H9 (cell line): ENCODE data around the gene NUP214. TPM values are rescaled to one million over a fixed set of nuclear protein-coding genes. Genes with fewer than 3 reads are reported as not detected.

Source experiments
- DNase-seq: peaks from one replicate; pipeline ENCODE4 v3.0.0-alpha.2; 2017
- H2AFZ ChIP-seq: one replicate; pipeline ENCODE4 v1.6.1; 2013; ENCODE audit warnings: mild to moderate bottlenecking, low read length, control low read depth, moderate library complexity
- H2AK5ac ChIP-seq: 2 replicates; pipeline ENCODE4 v1.6.1; 2013; ENCODE audit warnings: low read length, control low read depth, mixed read lengths; ENCODE audit not compliant: insufficient read length
- H2BK120ac ChIP-seq: one replicate; pipeline ENCODE4 v1.6.1; 2013; ENCODE audit warnings: low read depth, mild to moderate bottlenecking, low read length, control low read depth, inconsistent platforms; ENCODE audit not compliant: poor library complexity, severe bottlenecking
- H2BK12ac ChIP-seq: 2 replicates; pipeline ENCODE4 v1.6.1; 2013; ENCODE audit warnings: low read length, control low read depth, mixed read lengths, low read depth; ENCODE audit not compliant: insufficient read length
- H2BK15ac ChIP-seq: 2 replicates; pipeline ENCODE4 v1.6.1; 2013; ENCODE audit warnings: low read depth, low read length, control low read depth
- H2BK20ac ChIP-seq: one replicate; pipeline ENCODE4 v1.6.1; 2013; ENCODE audit warnings: low read depth, mild to moderate bottlenecking, low read length, control low read depth, inconsistent platforms; ENCODE audit not compliant: poor library complexity, severe bottlenecking
- H2BK5ac ChIP-seq: 2 replicates; pipeline ENCODE4 v1.6.1; 2013; ENCODE audit warnings: low read length, control low read depth, mixed read lengths; ENCODE audit not compliant: insufficient read length
- H3K14ac ChIP-seq: 2 replicates; pipeline ENCODE4 v1.6.1; 2013; ENCODE audit warnings: low read length, control low read depth; ENCODE audit not compliant: insufficient read depth
- H3K18ac ChIP-seq: 2 replicates; pipeline ENCODE4 v1.6.1; 2013; ENCODE audit warnings: low read depth, mild to moderate bottlenecking, mixed read lengths, low read length, control low read depth; ENCODE audit not compliant: insufficient read length
- H3K23ac ChIP-seq: 2 replicates; pipeline ENCODE4 v1.6.1; 2013; ENCODE audit warnings: low read length, control low read depth, mixed read lengths, low read depth; ENCODE audit not compliant: insufficient read length
- H3K23me2 ChIP-seq: 2 replicates; pipeline ENCODE4 v1.6.1; 2013; ENCODE audit warnings: low read depth, mild to moderate bottlenecking, mixed read lengths, low read length, control low read depth; ENCODE audit not compliant: insufficient read length, poor library complexity, severe bottlenecking
- H3K27ac ChIP-seq: 2 replicates; pipeline ENCODE4 v1.5.1; 2013; ENCODE audit warnings: low read length, control low read depth, mixed read lengths, low read depth; ENCODE audit not compliant: insufficient read length
- H3K27me3 ChIP-seq: 2 replicates; pipeline ENCODE4 v1.6.1; 2013; ENCODE audit warnings: low read length, control low read depth, inconsistent platforms; ENCODE audit not compliant: insufficient read depth
- H3K4ac ChIP-seq: 2 replicates; pipeline ENCODE4 v1.6.1; 2013; ENCODE audit warnings: low read depth, mild to moderate bottlenecking, control low read depth, inconsistent platforms, low read length, moderate library complexity
- H3K4me1 ChIP-seq: 2 replicates; pipeline ENCODE4 v1.6.1; 2013; ENCODE audit warnings: low read length, control low read depth, inconsistent platforms; ENCODE audit not compliant: insufficient read depth
- H3K4me2 ChIP-seq: 2 replicates; pipeline ENCODE4 v1.6.1; 2013; ENCODE audit warnings: low read length, control low read depth, mixed read lengths; ENCODE audit not compliant: insufficient read length, insufficient read depth
- H3K56ac ChIP-seq: 2 replicates; pipeline ENCODE4 v1.6.1; 2013; ENCODE audit warnings: low read depth, mild to moderate bottlenecking, mixed read lengths, low read length, control low read depth; ENCODE audit not compliant: insufficient read length
- H3K79me1 ChIP-seq: 2 replicates; pipeline ENCODE4 v1.6.1; 2013; ENCODE audit warnings: low read depth, mild to moderate bottlenecking, moderate library complexity, low read length, control low read depth, inconsistent platforms; ENCODE audit not compliant: insufficient read depth, poor library complexity, severe bottlenecking
- H3K79me2 ChIP-seq: 2 replicates; pipeline ENCODE4 v1.6.1; 2013; ENCODE audit warnings: low read length, control low read depth, inconsistent platforms; ENCODE audit not compliant: insufficient read depth
- H3K9ac ChIP-seq: 2 replicates; pipeline ENCODE4 v1.6.1; 2013; ENCODE audit warnings: low read length, control low read depth, mixed read lengths; ENCODE audit not compliant: insufficient read length; ENCODE audit errors: extremely low read depth
- H3K9me3 ChIP-seq: one replicate; pipeline ENCODE4 v1.6.1; 2013; ENCODE audit warnings: low read depth, low read length, inconsistent platforms; ENCODE audit not compliant: control insufficient read depth
- H3T11ph ChIP-seq: one replicate; pipeline ENCODE4 v1.6.1; 2013; ENCODE audit warnings: mild to moderate bottlenecking, low read length, control low read depth, inconsistent platforms
- H4K20me1 ChIP-seq: one replicate; pipeline ENCODE4 v1.6.1; 2013; ENCODE audit not compliant: control insufficient read depth, insufficient read length, insufficient read depth
- H4K5ac ChIP-seq: 2 replicates; pipeline ENCODE4 v1.6.1; 2013; ENCODE audit warnings: low read depth, mild to moderate bottlenecking, mixed read lengths, low read length, control low read depth; ENCODE audit not compliant: insufficient read length
- H4K8ac ChIP-seq: replicated peaks from 2 replicates; pipeline ENCODE4 v1.6.1; 2013; ENCODE audit warnings: low read length, control low read depth, mixed read lengths, low read depth; ENCODE audit not compliant: insufficient read length
- H4K91ac ChIP-seq: 2 replicates; pipeline ENCODE4 v1.6.1; 2013; ENCODE audit warnings: low read depth, mild to moderate bottlenecking, moderate library complexity, mixed read lengths, low read length, control low read depth; ENCODE audit not compliant: insufficient read length
- H3K27ac Mint-ChIP-seq, 3 experiments: 2 replicates in 2 of 3; 3 replicates in 1 of 3; pipeline ENCODE4 v1.8.0; 2020 to 2021; ENCODE audit warnings: mixed read lengths in 3 of 3, mild to moderate bottlenecking in 1 of 3, moderate library complexity in 1 of 3
- H3K27me3 Mint-ChIP-seq: 2 replicates; pipeline ENCODE4 v1.8.0; 2021; ENCODE audit warnings: low read depth, mild to moderate bottlenecking, moderate library complexity, mixed read lengths
- H3K36me3 Mint-ChIP-seq, 3 experiments: 2 replicates in 2 of 3; 3 replicates in 1 of 3; pipeline ENCODE4 v1.8.0; 2020 to 2021; ENCODE audit warnings: low read depth in 3 of 3, mixed read lengths in 3 of 3; ENCODE audit not compliant: insufficient read depth in 1 of 3
- H3K4me1 Mint-ChIP-seq, 2 experiments: 2 replicates each; pipeline ENCODE4 v1.8.0; 2020; ENCODE audit warnings: mixed read lengths in 2 of 2
- H3K4me3 Mint-ChIP-seq, 2 experiments: 2 replicates in 1 of 2; 3 replicates in 1 of 2; pipeline ENCODE4 v1.8.0; 2020 to 2021; ENCODE audit warnings: mild to moderate bottlenecking in 2 of 2, mixed read lengths in 2 of 2, moderate library complexity in 1 of 2
- H3K9me3 Mint-ChIP-seq, 2 experiments: 2 replicates in 1 of 2; 3 replicates in 1 of 2; pipeline ENCODE4 v1.8.0; 2020; ENCODE audit warnings: mild to moderate bottlenecking in 2 of 2, mixed read lengths in 2 of 2, moderate library complexity in 1 of 2
- CTCF ChIP-seq: fragments of 200-600 bp; sonication (generic); conservative IDR thresholded peaks from 3 replicates; pipeline ENCODE4 v1.8.0; 2021; ENCODE audit warnings: antibody characterized with exemption, mild to moderate bottlenecking
- WGBS: extraction: QIAGEN DNeasy Blood & Tissue Kit; methylation state at CpG from one replicate; pipeline ENCODE4 v1.1.7; 2013; ENCODE audit warnings: missing lambda C conversion rate, low lambda C conversion rate, mixed read lengths; ENCODE audit not compliant: insufficient read length; ENCODE audit errors: extremely low coverage; 5-methylcytosine and 5-hydroxymethylcytosine counted together
- total RNA-seq: library from RNA; stranded (reverse); gene quantifications from 2 replicates; pipeline ENCODE4 v1.2.1, GENCODE V29; 2021

Gene NUP214
- total RNA-seq, 1 experiment from 2014 or later, result 53.8 TPM

DNA sequence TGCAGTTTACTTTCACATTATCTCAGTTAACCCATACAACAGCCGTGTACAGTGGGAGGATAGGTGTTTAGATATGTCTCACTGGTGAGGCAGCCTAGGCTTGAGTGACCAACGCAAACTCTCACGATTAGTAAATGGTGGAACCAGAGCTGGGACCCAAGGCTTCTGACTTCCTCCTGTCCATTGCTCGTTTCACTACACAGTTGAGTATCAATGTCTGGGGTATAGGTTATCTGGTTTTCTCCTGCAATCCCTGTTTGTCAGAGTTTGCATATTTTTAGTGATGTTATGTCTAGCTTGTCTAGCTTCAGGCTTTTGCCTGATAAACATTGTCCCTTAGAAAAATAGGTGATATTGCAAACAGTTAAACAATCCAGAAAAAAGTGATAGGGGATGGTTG, 62.6 kb downstream of the NUP214 start:
- Histone ChIP-seq H3K79me2 (no peaks in the 10 kb centered on the region), H3T11ph (no peak overlapping the region), H2BK120ac (no peak overlapping the region), H3K14ac (no peak overlapping the region), H2BK12ac (no peak overlapping the region), H4K20me1 (no peaks in the 10 kb centered on the region), H2BK5ac (no peak overlapping the region), H4K5ac (no peak overlapping the region), H3K4ac (no peak overlapping the region), H3K27ac (no peak overlapping the region), H3K23ac (no peak overlapping the region), H3K56ac (no peak overlapping the region), H2AK5ac (no peak overlapping the region), H3K4me2 (no peak overlapping the region), H2BK20ac (no peak overlapping the region), H4K91ac (no peak overlapping the region), H2AFZ (no peak overlapping the region), H3K9me3 (no peaks in the 10 kb centered on the region), H3K4me1 (no peaks in the 10 kb centered on the region), H2BK15ac (no peak overlapping the region), H3K18ac (no peak overlapping the region), H3K23me2 (no peaks in the 10 kb centered on the region), H4K8ac (no peak overlapping the region), H3K9ac (no peak overlapping the region), H3K79me1 (no peaks in the 10 kb centered on the region), H3K27me3 (no peaks in the 10 kb centered on the region)
- no peak overlapping the region for H3K27ac Mint-ChIP-seq
- no peaks in the 10 kb centered on the region for H3K27me3 Mint-ChIP-seq
- WGBS, result no CpG with 5 or more reads among the region's 4 CpGs
- H3K9me3 Mint-ChIP-seq, result no peaks in the 10 kb centered on the region
- TF ChIP-seq CTCF, result no peak
- DNase-seq, result no peak
- H3K36me3 Mint-ChIP-seq, result peaks cover 10 to 53% (median 45%) of the 10 kb centered on the region in 3 experiments; a peak in 6 of 7 replicates
- H3K4me3 Mint-ChIP-seq, result no peak overlapping the region
- H3K4me1 Mint-ChIP-seq, result no peaks in the 10 kb centered on the region
